SU-DHL-6 (cell line): ENCODE data around the gene MAP3K21.

Source experiments
- H2AFZ ChIP-seq: fragments of 200-600 bp; sonication (generic); 2 replicates; pipeline ENCODE4 v1.6.1; 2014; ENCODE audit warnings: low read depth, mild to moderate bottlenecking, moderate library complexity, mixed read lengths, antibody characterized with exemption, low read length; ENCODE audit not compliant: severe bottlenecking
- H3F3A ChIP-seq: fragments of 200-600 bp; shearing (Covaris generic); 2 replicates; pipeline ENCODE4 v1.6.0; 2016; ENCODE audit warnings: antibody characterized with exemption, mild to moderate bottlenecking; ENCODE audit not compliant: insufficient read depth
- H3K27ac ChIP-seq: fragments of 200-600 bp; sonication (generic); 2 replicates; pipeline ENCODE4 v1.5.1; 2016; ENCODE audit warnings: low read depth, mild to moderate bottlenecking, low read length, moderate library complexity, mixed read lengths
- H3K27me3 ChIP-seq: fragments of 200-600 bp; sonication (generic), shearing (Covaris generic); 2 replicates; pipeline ENCODE4 v1.6.0; 2014; ENCODE audit warnings: mild to moderate bottlenecking, low read length
- H3K36me3 ChIP-seq: fragments of 200-600 bp; sonication (generic); 2 replicates; pipeline ENCODE4 v1.6.1; 2014; ENCODE audit warnings: mild to moderate bottlenecking, low read length, mixed read lengths
- H3K4me2 ChIP-seq: fragments of 300-600, 200-600 bp; shearing (Covaris generic), sonication (generic); 2 replicates; pipeline ENCODE4 v1.6.0; 2014; ENCODE audit warnings: low read length, low read depth, mild to moderate bottlenecking; ENCODE audit not compliant: poor library complexity, severe bottlenecking
- H3K4me3 ChIP-seq: fragments of 200-600 bp; sonication (generic); 2 replicates; pipeline ENCODE4 v1.5.1; 2014; ENCODE audit warnings: antibody characterized with exemption, low read length, mild to moderate bottlenecking, mixed read lengths; ENCODE audit not compliant: insufficient read depth, poor library complexity, severe bottlenecking
- H3K79me2 ChIP-seq: fragments of 200-600 bp; sonication (generic); 2 replicates; pipeline ENCODE4 v1.6.1; 2014; ENCODE audit warnings: mild to moderate bottlenecking, low read length, moderate library complexity; ENCODE audit not compliant: insufficient read depth
- H3K9ac ChIP-seq: fragments of 200-600 bp; sonication (generic); 2 replicates; pipeline ENCODE4 v1.7.0; 2014; ENCODE audit warnings: mild to moderate bottlenecking, low read length
- H3K9me2 ChIP-seq: fragments of 200-600 bp; sonication (generic); replicated peaks from 2 replicates; pipeline ENCODE4 v1.6.1; 2014; ENCODE audit warnings: low read length; ENCODE audit not compliant: insufficient read depth
- H3K9me3 ChIP-seq: fragments of 200-600 bp; sonication (generic); 2 replicates; pipeline ENCODE4 v1.6.1; 2014; ENCODE audit warnings: low read length, mixed read lengths; ENCODE audit not compliant: insufficient read depth
- H4K20me1 ChIP-seq: fragments of 200-600 bp; sonication (generic); 2 replicates; pipeline ENCODE4 v1.6.1; 2014; ENCODE audit warnings: low read depth, mild to moderate bottlenecking, antibody characterized with exemption, low read length, moderate library complexity, mixed read lengths
- CTCF ChIP-seq: fragments of 200-600 bp; sonication (generic); IDR thresholded peaks from one replicate; pipeline ENCODE4 v1.5.1; 2017; ENCODE audit warnings: antibody characterized with exemption, mild to moderate bottlenecking, low read length, moderate library complexity; ENCODE audit not compliant: insufficient read depth, poor library complexity, severe bottlenecking
- EZH2phosphoT487 ChIP-seq: fragments of 200-600 bp; sonication (generic), shearing (Covaris generic); conservative IDR thresholded peaks from 2 replicates; pipeline ENCODE4 v1.6.1; 2018; ENCODE audit warnings: mild to moderate bottlenecking, antibody characterized with exemption, low read length, moderate library complexity, mixed read lengths

MAP3K21 gene

GRCh38 chr1:233381806-233382205 lies 54.3 kb downstream of the MAP3K21 start:
- H2AFZ ChIP-seq = no peak overlapping the region
- H3K4me3 ChIP-seq = no peak overlapping the region
- H3K36me3 ChIP-seq = no peaks in the 10 kb centered on the region
- no peaks in the 10 kb centered on the region for H3K9me2 ChIP-seq
- no peaks in the 10 kb centered on the region for H4K20me1 ChIP-seq
- H3F3A ChIP-seq = no peaks in the 10 kb centered on the region
- H3K27me3 ChIP-seq = no peaks in the 10 kb centered on the region
- TF ChIP-seq CTCF (no peak), EZH2phosphoT487 (no peak)
- H3K9me3 ChIP-seq = no peaks in the 10 kb centered on the region
- H3K9ac ChIP-seq = no peak overlapping the region
- H3K27ac ChIP-seq = no peak overlapping the region
- no peaks in the 10 kb centered on the region for H3K79me2 ChIP-seq
- H3K4me2 ChIP-seq = no peak overlapping the region

- Histone ChIP-seq H3K79me2 (no peaks in the 10 kb centered on the region), H3K27me3 (no peaks in the 10 kb centered on the region), H3K4me2 (no peak overlapping the region), H4K20me1 (no peaks in the 10 kb centered on the region), H2AFZ (no peak overlapping the region), H3K9me3 (no peaks in the 10 kb centered on the region), H3K9me2 (no peaks in the 10 kb centered on the region), H3K36me3 (no peaks in the 10 kb centered on the region), H3F3A (no peaks in the 10 kb centered on the region), H3K4me3 (no peak overlapping the region), H3K9ac (no peak overlapping the region), H3K27ac (no peak overlapping the region)
- TF ChIP-seq EZH2phosphoT487 (no peak), CTCF (no peak)
These were observed 56.5 kb downstream of the MAP3K21 start for GRCh38 chr1:233383984-233384383.

GRCh38 chr1:233386336-233386735 lies 58.8 kb downstream of the MAP3K21 start:
- Histone ChIP-seq H3K9ac (no peak overlapping the region), H3K9me2 (no peaks in the 10 kb centered on the region), H3K9me3 (no peaks in the 10 kb centered on the region), H3K4me3 (no peak overlapping the region), H3K27me3 (no peaks in the 10 kb centered on the region), H3K4me2 (no peak overlapping the region), H3K27ac (no peak overlapping the region), H3K36me3 (no peaks in the 10 kb centered on the region), H3F3A (no peaks in the 10 kb centered on the region), H2AFZ (no peak overlapping the region), H3K79me2 (no peaks in the 10 kb centered on the region), H4K20me1 (no peaks in the 10 kb centered on the region)
- TF ChIP-seq CTCF (no peak), EZH2phosphoT487 (no peak)

- Histone ChIP-seq H3K4me3 (no peak overlapping the region), H3K9me3 (no peaks in the 10 kb centered on the region), H3K36me3 (no peaks in the 10 kb centered on the region), H3K27ac (no peak overlapping the region), H3K27me3 (no peaks in the 10 kb centered on the region), H3F3A (no peaks in the 10 kb centered on the region), H2AFZ (no peak overlapping the region), H3K4me2 (no peak overlapping the region), H3K9ac (no peak overlapping the region), H3K9me2 (no peaks in the 10 kb centered on the region), H4K20me1 (no peaks in the 10 kb centered on the region), H3K79me2 (no peaks in the 10 kb centered on the region)
- TF ChIP-seq EZH2phosphoT487 (no peak), CTCF (no peak)
These were observed 60.1 kb downstream of the MAP3K21 start for GRCh38 chr1:233387585-233387984.
